HG02759 (cell line): ENCODE data around the gene DDX4.

Experiments
- ATAC-seq: cut with Tn5 transposase; IDR thresholded peaks from one replicate; pipeline ENCODE4 v1.9.1; 2021; ENCODE audit warnings: mild to moderate bottlenecking, moderate library complexity; ENCODE audit not compliant: unreplicated experiment

Gene DDX4

GRCh38 chr5:55864606-55865541 is 127.0 kb downstream of the DDX4 start:
- ATAC-seq, result no peak

GRCh38 chr5:55865831-55866230 is 128.0 kb downstream of the DDX4 start:
- no peak for ATAC-seq

- no peak for ATAC-seq
Observed at GRCh38 chr5:55866485-55866884, 128.6 kb downstream of the DDX4 start.
